Measurements from ENCODE around the gene SPANXC. TPM values are rescaled to one million over a fixed set of nuclear protein-coding genes. Genes with fewer than 3 reads are reported as not detected.
"Not testable (repeated sequence)": the region's sequence is repeated elsewhere in the genome, so short reads cannot be mapped to it uniquely, and the experiment has no call there.

Gene SPANXC
- total RNA-seq (not detected), total RNA-seq (0 reads per million in 172 experiments)
- not detected for polyA plus RNA-seq (2013, experiment 1 of 2)
- polyA plus RNA-seq (2013, experiment 2 of 2) = not detected

GRCh38 chrX:141242417-141242816, at the start of gene SPANXC:
SPANXC (minus strand) TSS chrX:141242517; CDS start chrX:141242457, 60 bp downstream.
- H3K36me3 ChIP-seq (ENCODE audit: insufficient read depth, low read length); H3K4me3 Mint-ChIP-seq; H3K27me3 ChIP-seq (ENCODE audit: control insufficient read depth in 1 of 2, insufficient read depth in 2 of 2, low read length in 2 of 2); H3K9me3 Mint-ChIP-seq; DNase-seq; H3K27ac ChIP-seq (ENCODE audit: low read depth in 1 of 2, low read length in 2 of 2); CTCF ChIA-PET; intact Hi-C loops (cut with DNase I, micrococcal nuclease); H3K27ac Mint-ChIP-seq; H3K9me3 ChIP-seq (ENCODE audit: control insufficient read depth in 1 of 2, insufficient read depth in 1 of 2, low read length in 2 of 2); POLR2A ChIA-PET; H3K4me1 ChIP-seq (ENCODE audit: insufficient read depth, low read length); H3K36me3 Mint-ChIP-seq (ENCODE audit: low read depth); ATAC-seq (ENCODE audit: poor library complexity); H3K4me3 ChIP-seq (ENCODE audit: low read length); H3K4me1 Mint-ChIP-seq (ENCODE audit: low read depth); H3K27me3 Mint-ChIP-seq: not testable (repeated sequence)

GRCh38 chrX:141279476-141279875, 37.2 kb upstream of the SPANXC start:
- Histone ChIP-seq H3K36me3 (ENCODE audit: insufficient read depth, low read length) (no peaks in the 10 kb centered on the region), H3K4me3 (ENCODE audit: low read length) (no peak overlapping the region), H3K9me3 (ENCODE audit: control insufficient read depth in 1 of 2, insufficient read depth in 1 of 2, low read length in 2 of 2) (no peaks in the 10 kb centered on the region), H3K27me3 (ENCODE audit: control insufficient read depth in 1 of 2, insufficient read depth in 2 of 2, low read length in 2 of 2) (no peaks in the 10 kb centered on the region), H3K4me1 (ENCODE audit: insufficient read depth, low read length) (no peaks in the 10 kb centered on the region), H3K27ac (ENCODE audit: low read depth in 1 of 2, low read length in 2 of 2) (no peak overlapping the region)
- DNase-seq = no peak
- no peak for TF ChIP-seq CTCF (IDR thresholded peaks at IDR 0.05)
- intact Hi-C loops (cut with DNase I, micrococcal nuclease) = loop anchor here in 1 of 2 experiments (10.0 kb wide), 1 partner anchor 515 kb away; no protein-coding TSS in a partner anchor
- ChIA-PET POLR2A (no interaction called here), CTCF (no interaction called here)
- Mint-ChIP-seq H3K36me3 (ENCODE audit: low read depth) (no peaks in the 10 kb centered on the region), H3K27ac (no peak overlapping the region), H3K27me3 (no peaks in the 10 kb centered on the region), H3K4me1 (ENCODE audit: low read depth) (no peaks in the 10 kb centered on the region), H3K4me3 (no peak overlapping the region), H3K9me3 (peaks cover 4% of the 10 kb centered on the region)
- no peak for ATAC-seq (ENCODE audit: poor library complexity)

- intact Hi-C loops (cut with DNase I, micrococcal nuclease) = loop anchor here in 1 of 2 experiments (10.0 kb wide), 1 partner anchor 514 kb away; no protein-coding TSS in a partner anchor
These were observed 36.0 kb upstream of the SPANXC start for GRCh38 chrX:141278306-141278705.

More at GRCh38 chrX:141278306-141278705, 36.0 kb upstream of the SPANXC start:
- no peaks in the 10 kb centered on the region for H3K27me3 Mint-ChIP-seq
- CTCF ChIA-PET = no interaction called here
- TF ChIP-seq CTCF (IDR thresholded peaks at IDR 0.05) = no peak
- Histone ChIP-seq H3K36me3 (ENCODE audit: insufficient read depth, low read length) (no peaks in the 10 kb centered on the region), H3K27ac (ENCODE audit: low read depth in 1 of 2, low read length in 2 of 2) (no peak overlapping the region), H3K27me3 (ENCODE audit: control insufficient read depth in 1 of 2, insufficient read depth in 2 of 2, low read length in 2 of 2) (no peaks in the 10 kb centered on the region), H3K4me3 (ENCODE audit: low read length) (no peak overlapping the region), H3K9me3 (ENCODE audit: control insufficient read depth in 1 of 2, insufficient read depth in 1 of 2, low read length in 2 of 2) (no peaks in the 10 kb centered on the region), H3K4me1 (ENCODE audit: insufficient read depth, low read length) (no peaks in the 10 kb centered on the region)
- H3K27ac Mint-ChIP-seq = no peak overlapping the region
- peak in 2 of 14 experiments; percentile 3 to 8 for DNase-seq
- POLR2A ChIA-PET = no interaction called here
- H3K4me3 Mint-ChIP-seq = no peak overlapping the region
- H3K36me3 Mint-ChIP-seq (ENCODE audit: low read depth) = no peaks in the 10 kb centered on the region
- H3K4me1 Mint-ChIP-seq (ENCODE audit: low read depth) = no peaks in the 10 kb centered on the region
- ATAC-seq (ENCODE audit: poor library complexity) = no peak
- no peaks in the 10 kb centered on the region for H3K9me3 Mint-ChIP-seq

All from CD4-positive, alpha-beta T cell (primary cell).